Mesenchymal stem cell (in vitro differentiated cells and primary cell): ENCODE measurements around the gene PLCG2.

Source experiments
- DNase-seq: peaks from one replicate; pipeline ENCODE4 v3.0.0-alpha.2; 2013
- H2AFZ ChIP-seq: one replicate; pipeline ENCODE4 v1.6.1; 2013; ENCODE audit warnings: low read depth, mild to moderate bottlenecking, control low read depth, inconsistent platforms, low read length, moderate library complexity
- H2AK5ac ChIP-seq: 2 replicates; pipeline ENCODE4 v1.6.1; 2013; ENCODE audit warnings: low read length, moderate library complexity, mild to moderate bottlenecking, inconsistent platforms; ENCODE audit not compliant: severe bottlenecking
- H2BK120ac ChIP-seq: one replicate; pipeline ENCODE4 v1.6.1; 2013; ENCODE audit warnings: low read depth, mild to moderate bottlenecking, inconsistent platforms, low read length, moderate library complexity
- H2BK12ac ChIP-seq, 2 experiments: one replicate each; pipeline ENCODE4 v1.6.1; 2013; ENCODE audit warnings: inconsistent platforms in 2 of 2, low read length in 2 of 2, mild to moderate bottlenecking in 2 of 2, moderate library complexity in 2 of 2, control low read depth in 1 of 2
- H2BK15ac ChIP-seq: one replicate; pipeline ENCODE4 v1.6.1; 2013; ENCODE audit warnings: mild to moderate bottlenecking, low read depth, inconsistent platforms; ENCODE audit not compliant: poor library complexity, severe bottlenecking
- H2BK5ac ChIP-seq: 2 replicates; pipeline ENCODE4 v1.6.1; 2013; ENCODE audit warnings: low read depth, mild to moderate bottlenecking, low read length, control low read depth, inconsistent platforms; ENCODE audit not compliant: poor library complexity, severe bottlenecking
- H3K14ac ChIP-seq, 2 experiments: one replicate each; pipeline ENCODE4 v1.6.1; 2013; ENCODE audit warnings: inconsistent platforms in 2 of 2, low read length in 2 of 2, control low read depth in 1 of 2, mild to moderate bottlenecking in 1 of 2, moderate library complexity in 1 of 2
- H3K18ac ChIP-seq, 2 experiments: one replicate each; pipeline ENCODE4 v1.6.1; 2013; ENCODE audit warnings: inconsistent platforms in 2 of 2, low read length in 2 of 2, control low read depth in 1 of 2, low read depth in 1 of 2, mild to moderate bottlenecking in 1 of 2
- H3K23ac ChIP-seq, 2 experiments: one replicate each; pipeline ENCODE4 v1.6.1; 2013; ENCODE audit warnings: inconsistent platforms in 2 of 2, low read length in 2 of 2, mild to moderate bottlenecking in 2 of 2, moderate library complexity in 2 of 2, control low read depth in 1 of 2
- H3K27ac ChIP-seq: 2 replicates; pipeline ENCODE4 v1.5.1; 2013; ENCODE audit warnings: mild to moderate bottlenecking, moderate library complexity, low read length, control low read depth, inconsistent platforms; ENCODE audit not compliant: poor library complexity, severe bottlenecking
- H3K27me3 ChIP-seq, 2 experiments: 2 replicates each; pipeline versions ENCODE4 v1.6.1 to v1.7.0; 2013; ENCODE audit warnings: low read length in 2 of 2, mild to moderate bottlenecking in 2 of 2, moderate library complexity in 2 of 2, control low read depth in 1 of 2, inconsistent platforms in 1 of 2; ENCODE audit not compliant: control insufficient read depth in 1 of 2, insufficient read depth in 1 of 2
- H3K36me3 ChIP-seq, 2 experiments: 2 replicates each; pipeline versions ENCODE4 v1.6.1 to v1.7.0; 2013; ENCODE audit warnings: low read length in 2 of 2, control low read depth in 1 of 2, inconsistent platforms in 1 of 2, low read depth in 1 of 2, mild to moderate bottlenecking in 1 of 2; ENCODE audit not compliant: insufficient read depth in 2 of 2, control insufficient read depth in 1 of 2
- H3K4ac ChIP-seq, 2 experiments: one replicate each; pipeline ENCODE4 v1.6.1; 2013; ENCODE audit warnings: inconsistent platforms in 2 of 2, low read length in 2 of 2, mild to moderate bottlenecking in 2 of 2, moderate library complexity in 2 of 2, control low read depth in 1 of 2, low read depth in 1 of 2
- H3K4me1 ChIP-seq: 2 replicates; pipeline ENCODE4 v1.6.1; 2013; ENCODE audit warnings: low read depth, low read length, control low read depth; ENCODE audit not compliant: control insufficient read depth, insufficient read depth
- H3K4me2 ChIP-seq: 2 replicates; pipeline ENCODE4 v1.6.1; 2013; ENCODE audit warnings: low read length, mild to moderate bottlenecking, inconsistent platforms; ENCODE audit not compliant: poor library complexity, severe bottlenecking
- H3K4me3 ChIP-seq, 2 experiments: 2 replicates each; pipeline versions ENCODE4 v1.5.1 to v1.7.0; 2013; ENCODE audit warnings: low read length in 2 of 2, mild to moderate bottlenecking in 2 of 2, control low read depth in 1 of 2, low read depth in 1 of 2; ENCODE audit not compliant: insufficient read depth in 1 of 2
- H3K79me1 ChIP-seq: replicated peaks from 2 replicates; pipeline ENCODE4 v1.6.1; 2013; ENCODE audit warnings: mild to moderate bottlenecking, control low read depth, low read length, inconsistent platforms; ENCODE audit not compliant: poor library complexity, severe bottlenecking
- H3K9ac ChIP-seq: 2 replicates; pipeline ENCODE4 v1.7.0; 2013; ENCODE audit warnings: mild to moderate bottlenecking, low read length, moderate library complexity
- H3K9me3 ChIP-seq: 2 replicates; pipeline ENCODE4 v1.7.0; 2013; ENCODE audit warnings: mild to moderate bottlenecking, low read length; ENCODE audit not compliant: control insufficient read depth
- H4K8ac ChIP-seq: one replicate; pipeline ENCODE4 v1.6.1; 2013; ENCODE audit warnings: inconsistent platforms, mild to moderate bottlenecking, low read length, moderate library complexity
- H4K91ac ChIP-seq: one replicate; pipeline ENCODE4 v1.6.1; 2013; ENCODE audit warnings: mild to moderate bottlenecking, low read length, inconsistent platforms
- WGBS: methylation state at CpG from one replicate; pipeline ENCODE4 v1.1.7; 2013; ENCODE audit warnings: mixed read lengths; 5-methylcytosine and 5-hydroxymethylcytosine counted together

Gene PLCG2

DNA sequence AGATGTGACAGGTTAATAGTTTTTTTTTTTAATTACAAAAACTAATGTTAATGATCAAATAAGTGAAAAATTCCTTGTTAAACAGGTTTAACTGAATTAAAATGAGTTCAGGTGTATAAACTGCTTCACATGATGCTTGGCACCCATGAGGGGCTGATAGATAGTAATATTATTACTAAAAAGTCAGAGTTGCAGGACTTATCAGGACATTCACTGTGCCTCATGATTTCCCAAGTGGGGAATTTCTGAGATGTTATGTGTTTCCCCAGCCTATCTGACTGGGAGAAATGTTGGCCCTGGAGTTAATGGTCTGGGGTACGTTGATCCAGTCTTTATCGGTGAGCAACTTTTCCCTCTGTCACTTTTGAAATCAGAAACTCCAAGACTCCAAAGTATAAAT is 102.1 kb downstream of the PLCG2 start:
- H4K91ac ChIP-seq, result no peak overlapping the region
- H2BK12ac ChIP-seq, result no peak overlapping the region
- no peaks in the 10 kb centered on the region for H3K79me1 ChIP-seq
- H3K14ac ChIP-seq, result no peak overlapping the region
- no peak for DNase-seq
- peaks cover 1% of the 10 kb centered on the region for H3K4me1 ChIP-seq
- no peak overlapping the region for H2BK120ac ChIP-seq
- no peaks in the 10 kb centered on the region for H3K9me3 ChIP-seq
- no peak overlapping the region for H2BK5ac ChIP-seq
- H3K4me3 ChIP-seq, result no peak overlapping the region
- H2AK5ac ChIP-seq, result no peak overlapping the region
- no peak overlapping the region for H4K8ac ChIP-seq
- H3K27me3 ChIP-seq, result peaks cover 9 to 22% of the 10 kb centered on the region in 2 experiments
- H3K4me2 ChIP-seq, result no peak overlapping the region
- no peak overlapping the region for H3K18ac ChIP-seq
- no peak overlapping the region for H3K27ac ChIP-seq
- H3K23ac ChIP-seq, result no peak overlapping the region
- no peaks in the 10 kb centered on the region for H3K36me3 ChIP-seq
- no CpG with 5 or more reads among the region's 2 CpGs for WGBS
- H3K4ac ChIP-seq, result no peak overlapping the region
- H3K9ac ChIP-seq, result no peak overlapping the region
- H2AFZ ChIP-seq, result no peak overlapping the region
- no peak overlapping the region for H2BK15ac ChIP-seq

DNA sequence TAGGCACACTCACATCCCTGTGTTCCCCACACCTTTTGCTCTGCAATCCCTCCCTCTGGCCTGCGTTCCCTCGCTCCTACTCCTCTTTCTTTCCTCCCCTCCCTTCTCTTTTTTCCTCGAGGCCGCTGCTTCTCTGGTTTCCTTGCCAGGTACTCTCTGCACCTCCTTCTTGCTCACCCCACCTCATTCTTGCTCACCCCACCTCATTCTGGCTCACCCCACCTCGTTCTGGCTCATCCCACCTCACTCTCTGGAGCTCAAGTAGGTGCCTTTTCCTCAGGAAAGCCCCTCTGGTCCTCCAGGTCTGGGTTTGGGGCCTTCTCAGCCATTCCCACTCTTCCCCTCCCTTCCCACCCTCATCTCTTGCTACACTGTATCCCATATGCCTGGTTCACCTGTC is 103.5 kb downstream of the PLCG2 start:
- Histone ChIP-seq H3K18ac (no peak overlapping the region), H3K79me1 (no peaks in the 10 kb centered on the region), H2BK15ac (no peak overlapping the region), H2BK12ac (no peak overlapping the region), H3K4ac (no peak overlapping the region), H3K14ac (no peak overlapping the region), H2AK5ac (no peak overlapping the region), H3K36me3 (no peaks in the 10 kb centered on the region), H2BK120ac (no peak overlapping the region), H4K8ac (no peak overlapping the region), H2AFZ (no peak overlapping the region), H3K9ac (no peak overlapping the region), H4K91ac (no peak overlapping the region), H3K4me2 (no peak overlapping the region), H3K4me3 (no peak overlapping the region), H3K27ac (no peak overlapping the region), H3K27me3 (peaks cover 9 to 22% of the 10 kb centered on the region in 2 experiments), H2BK5ac (no peak overlapping the region), H3K9me3 (no peaks in the 10 kb centered on the region), H3K23ac (no peak overlapping the region), H3K4me1 (no peaks in the 10 kb centered on the region)
- DNase-seq, result no peak
- 74% methylated on average over 5 of the region's 5 CpGs for WGBS

DNA sequence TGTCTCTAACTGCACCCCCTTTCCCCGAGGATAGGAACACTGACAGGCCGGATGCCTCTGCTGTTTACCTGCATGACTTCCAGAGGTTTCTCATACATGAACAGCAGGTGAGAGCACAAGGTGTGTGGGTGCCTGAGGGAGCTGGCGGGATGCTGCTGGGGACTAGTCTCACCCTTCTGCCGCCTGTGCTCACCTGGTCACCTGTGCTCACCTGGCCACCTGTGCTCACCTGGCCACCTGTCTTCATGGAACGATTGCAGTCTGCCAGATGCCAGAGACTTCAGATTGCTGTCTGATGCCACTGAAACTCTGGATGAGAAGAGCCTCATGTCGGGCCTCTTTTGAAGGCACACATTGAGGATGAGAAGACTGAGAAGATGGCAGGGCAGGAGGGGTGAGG is 104.1 kb downstream of the PLCG2 start:
- H3K14ac ChIP-seq, result no peak overlapping the region
- H3K4me3 ChIP-seq, result no peak overlapping the region
- no peaks in the 10 kb centered on the region for H3K79me1 ChIP-seq
- no peak overlapping the region for H3K23ac ChIP-seq
- no peak overlapping the region for H2BK12ac ChIP-seq
- no peak overlapping the region for H2BK5ac ChIP-seq
- no peak overlapping the region for H3K27ac ChIP-seq
- H2AFZ ChIP-seq, result no peak overlapping the region
- H3K4ac ChIP-seq, result no peak overlapping the region
- no peak overlapping the region for H3K18ac ChIP-seq
- no peak overlapping the region for H2BK120ac ChIP-seq
- H3K4me1 ChIP-seq, result no peaks in the 10 kb centered on the region
- 88% methylated on average over 6 of the region's 6 CpGs for WGBS
- no peak overlapping the region for H4K91ac ChIP-seq
- H3K27me3 ChIP-seq, result peaks cover 9 to 20% of the 10 kb centered on the region in 2 experiments
- H3K36me3 ChIP-seq, result no peaks in the 10 kb centered on the region
- no peaks in the 10 kb centered on the region for H3K9me3 ChIP-seq
- no peak for DNase-seq
- no peak overlapping the region for H2BK15ac ChIP-seq
- H3K4me2 ChIP-seq, result no peak overlapping the region
- no peak overlapping the region for H3K9ac ChIP-seq
- H2AK5ac ChIP-seq, result no peak overlapping the region
- H4K8ac ChIP-seq, result no peak overlapping the region

DNA sequence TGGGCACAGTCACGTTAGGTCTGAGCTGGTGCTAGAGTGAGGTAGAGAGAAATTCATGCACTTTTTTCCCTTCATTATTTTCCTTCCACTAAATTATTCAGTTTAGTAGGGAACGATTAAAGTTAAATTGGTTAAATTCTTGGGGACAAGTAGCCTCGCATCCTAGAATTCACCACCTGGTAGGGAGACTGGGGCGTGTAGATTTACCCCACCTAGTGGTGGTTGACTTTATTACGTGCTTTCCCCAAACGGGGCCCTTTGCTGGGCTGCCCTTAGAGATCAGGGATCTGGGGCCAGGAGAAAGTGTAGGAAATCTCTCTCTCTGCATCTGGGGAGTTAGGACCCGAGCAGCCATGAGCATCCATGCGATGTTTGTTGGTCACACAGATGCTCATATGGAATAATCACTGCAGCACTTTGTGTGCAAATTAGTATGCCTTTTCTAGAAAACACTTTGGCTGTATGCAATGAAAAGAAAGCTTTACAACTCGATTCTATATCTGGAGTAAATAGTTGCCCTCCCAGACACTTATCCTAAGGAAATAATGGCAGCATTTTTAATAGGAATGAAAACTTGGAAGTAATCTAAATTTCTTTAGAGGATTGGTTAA is 107.0 kb downstream of the PLCG2 start:
- WGBS, result 21% methylated on average over 7 of the region's 9 CpGs
- H2BK15ac ChIP-seq, result no peak overlapping the region
- no peak overlapping the region for H3K4me2 ChIP-seq
- no peak overlapping the region for H3K14ac ChIP-seq
- no peak overlapping the region for H2BK12ac ChIP-seq
- no peak overlapping the region for H2AFZ ChIP-seq
- no peak overlapping the region for H2AK5ac ChIP-seq
- H3K9ac ChIP-seq, result no peak overlapping the region
- no peaks in the 10 kb centered on the region for H3K36me3 ChIP-seq
- no peaks in the 10 kb centered on the region for H3K4me1 ChIP-seq
- no peaks in the 10 kb centered on the region for H3K9me3 ChIP-seq
- no peak overlapping the region for H3K4me3 ChIP-seq
- peak; percentile 37 for DNase-seq
- no peak overlapping the region for H3K18ac ChIP-seq
- H3K23ac ChIP-seq, result no peak overlapping the region
- H3K79me1 ChIP-seq, result no peaks in the 10 kb centered on the region
- H2BK5ac ChIP-seq, result no peak overlapping the region
- H4K91ac ChIP-seq, result no peak overlapping the region
- H3K27ac ChIP-seq, result no peak overlapping the region
- peaks cover 5 to 18% of the 10 kb centered on the region in 2 experiments for H3K27me3 ChIP-seq
- H2BK120ac ChIP-seq, result no peak overlapping the region
- no peak overlapping the region for H4K8ac ChIP-seq
- no peak overlapping the region for H3K4ac ChIP-seq
